GM19240 (cell line): ENCODE results near the gene BICD2.

Experiments
- DNase-seq: peaks from one replicate; pipeline ENCODE4 v3.0.0; 2011; ENCODE audit warnings: low spot score; ENCODE audit not compliant: insufficient read length

BICD2 gene

DNA sequence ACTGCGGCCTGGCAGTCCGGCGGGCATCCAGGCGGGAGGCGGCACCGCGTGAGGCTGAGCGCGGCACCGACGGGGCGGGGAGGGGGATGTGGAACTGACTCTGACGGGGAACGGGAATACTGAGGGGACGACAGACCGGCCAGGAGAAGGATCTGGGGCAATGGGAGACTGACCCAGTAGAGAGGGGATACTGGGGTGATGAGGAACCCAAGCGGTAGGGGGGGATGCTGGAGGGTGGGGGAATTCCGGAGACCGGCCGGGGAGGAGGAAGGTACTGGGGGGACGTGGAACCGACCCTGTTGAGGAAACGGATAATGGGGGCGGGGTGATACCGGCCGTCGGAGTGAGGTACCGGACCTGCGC is 95.1 kb downstream of the BICD2 start:
- DNase-seq: no peak

DNA sequence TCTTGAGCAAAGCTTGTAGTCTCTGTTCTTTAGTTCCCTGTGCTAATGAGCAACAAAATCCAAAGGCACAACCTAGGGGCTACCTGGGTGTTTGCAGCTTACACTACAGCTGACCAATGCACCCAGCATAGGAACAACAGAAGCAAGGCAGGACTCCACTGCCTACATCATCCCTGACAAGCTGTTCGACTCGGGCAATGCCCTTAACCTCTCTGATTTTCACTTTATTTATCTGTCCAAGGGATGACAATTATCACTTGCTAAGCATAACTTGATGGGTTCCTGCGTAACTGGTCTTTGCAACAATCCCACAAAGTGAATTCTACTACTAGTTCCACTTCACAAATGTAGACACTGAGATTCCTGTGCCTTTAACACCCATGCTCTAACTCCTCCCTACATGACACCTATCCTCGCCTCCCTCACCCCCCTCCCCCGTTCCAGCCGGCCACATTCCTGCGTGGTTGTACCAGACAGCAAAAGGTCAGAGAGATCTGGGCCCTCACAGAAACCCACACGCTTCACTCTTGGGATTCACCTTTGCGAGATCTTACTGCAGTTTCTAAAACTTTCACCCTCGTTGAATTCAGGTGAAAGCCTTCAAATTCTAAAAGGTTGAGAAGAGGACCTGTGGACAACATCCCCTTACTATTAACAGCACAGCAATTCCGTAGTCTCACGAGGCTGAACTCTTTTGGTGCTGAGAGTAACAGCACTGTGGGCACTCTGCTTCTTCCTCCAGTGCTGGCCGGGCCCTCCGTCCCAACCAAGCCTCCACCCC is 95.7 kb downstream of the BICD2 start:
- DNase-seq: no peak

GRCh38 chr9:92666912-92667532 is 97.6 kb downstream of the BICD2 start:
- DNase-seq: no peak

GRCh38 chr9:92666236-92666635 is 98.4 kb downstream of the BICD2 start:
- DNase-seq: no peak

GRCh38 chr9:92665836-92666235 is 98.8 kb downstream of the BICD2 start:
- DNase-seq: no peak

- no peak for DNase-seq
Observed at GRCh38 chr9:92664394-92665152, 100.1 kb downstream of the BICD2 start.

GRCh38 chr9:92663951-92664350 is 100.7 kb downstream of the BICD2 start:
- DNase-seq: no peak

DNA sequence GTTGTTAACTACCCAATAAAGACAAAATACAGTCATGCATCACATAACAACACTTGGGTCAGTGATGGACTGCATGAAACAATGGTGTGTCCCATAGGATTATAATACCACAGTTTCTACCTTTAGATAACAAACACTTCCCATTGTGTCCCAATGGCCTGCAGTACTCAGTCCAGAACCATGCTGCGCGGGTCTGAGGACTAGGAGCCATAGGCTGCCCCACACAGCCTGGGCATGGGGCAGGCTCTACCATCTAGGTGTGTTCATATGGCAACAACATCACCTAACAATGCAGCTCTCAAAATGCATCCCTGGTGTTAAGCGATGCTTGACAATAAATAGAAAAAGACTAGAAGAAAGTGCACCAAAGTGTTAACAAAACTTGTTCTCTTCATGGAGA is 101.5 kb downstream of the BICD2 start:
- no peak for DNase-seq

GRCh38 chr9:92661743-92662142 is 102.9 kb downstream of the BICD2 start:
- DNase-seq: no peak
